ENCODE results near the gene DERL3. TPM values are rescaled to one million over a fixed set of nuclear protein-coding genes. Genes with fewer than 3 reads are reported as not detected.

Gene DERL3
- total RNA-seq, 2 experiments from 2014 or later = 4.0 to 5.9 TPM

DNA sequence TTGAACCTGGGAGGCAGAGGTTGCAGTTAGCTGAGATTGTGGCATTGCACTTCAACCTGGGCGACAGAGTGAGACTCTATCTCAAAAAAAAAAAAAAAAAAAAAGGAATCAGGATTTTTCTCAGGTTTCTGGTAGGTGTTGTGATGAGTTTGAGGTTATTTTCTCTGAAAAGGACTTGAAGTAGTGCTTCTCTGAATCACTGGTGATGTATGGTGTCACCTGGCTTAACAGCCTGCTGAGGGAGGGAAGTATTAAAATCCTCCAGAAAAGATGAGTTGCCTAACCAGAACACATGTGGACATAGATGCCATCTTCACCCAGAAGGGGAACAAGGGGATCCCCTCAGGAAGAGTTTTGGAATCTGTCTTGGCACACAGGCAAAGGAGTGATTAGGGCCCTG is 32.0 kb downstream of the DERL3 start:
- H3K27me3 Mint-ChIP-seq = no peaks in the 10 kb centered on the region
- no peak for DNase-seq
- no peak overlapping the region for H3K4me3 Mint-ChIP-seq
- no peaks in the 10 kb centered on the region for H3K4me1 Mint-ChIP-seq
- H3K36me3 Mint-ChIP-seq = peaks cover 3% of the 10 kb centered on the region
- H3K9me3 Mint-ChIP-seq = no peaks in the 10 kb centered on the region
- H3K27ac Mint-ChIP-seq = no peak overlapping the region

GRCh38 chr22:23804781-23805291 is 34.0 kb downstream of the DERL3 start:
- H3K27me3 Mint-ChIP-seq = no peaks in the 10 kb centered on the region
- no peak for DNase-seq
- no peak overlapping the region for H3K4me3 Mint-ChIP-seq
- no peaks in the 10 kb centered on the region for H3K4me1 Mint-ChIP-seq
- H3K36me3 Mint-ChIP-seq = peaks cover 8% of the 10 kb centered on the region
- H3K27ac Mint-ChIP-seq = no peak overlapping the region
- no peaks in the 10 kb centered on the region for H3K9me3 Mint-ChIP-seq

GRCh38 chr22:23803001-23803819 is 35.6 kb downstream of the DERL3 start:
- H3K4me1 Mint-ChIP-seq = no peaks in the 10 kb centered on the region
- peaks cover 8% of the 10 kb centered on the region for H3K36me3 Mint-ChIP-seq
- DNase-seq = no peak
- no peaks in the 10 kb centered on the region for H3K9me3 Mint-ChIP-seq
- H3K27ac Mint-ChIP-seq = no peak overlapping the region
- no peaks in the 10 kb centered on the region for H3K27me3 Mint-ChIP-seq
- no peak overlapping the region for H3K4me3 Mint-ChIP-seq

- Mint-ChIP-seq H3K27me3 (no peaks in the 10 kb centered on the region), H3K36me3 (peaks cover 11% of the 10 kb centered on the region), H3K27ac (no peak overlapping the region), H3K4me1 (no peaks in the 10 kb centered on the region), H3K9me3 (no peaks in the 10 kb centered on the region), H3K4me3 (no peak overlapping the region)
- no peak for DNase-seq
Observed at GRCh38 chr22:23801886-23802377, 36.9 kb downstream of the DERL3 start.

DNA sequence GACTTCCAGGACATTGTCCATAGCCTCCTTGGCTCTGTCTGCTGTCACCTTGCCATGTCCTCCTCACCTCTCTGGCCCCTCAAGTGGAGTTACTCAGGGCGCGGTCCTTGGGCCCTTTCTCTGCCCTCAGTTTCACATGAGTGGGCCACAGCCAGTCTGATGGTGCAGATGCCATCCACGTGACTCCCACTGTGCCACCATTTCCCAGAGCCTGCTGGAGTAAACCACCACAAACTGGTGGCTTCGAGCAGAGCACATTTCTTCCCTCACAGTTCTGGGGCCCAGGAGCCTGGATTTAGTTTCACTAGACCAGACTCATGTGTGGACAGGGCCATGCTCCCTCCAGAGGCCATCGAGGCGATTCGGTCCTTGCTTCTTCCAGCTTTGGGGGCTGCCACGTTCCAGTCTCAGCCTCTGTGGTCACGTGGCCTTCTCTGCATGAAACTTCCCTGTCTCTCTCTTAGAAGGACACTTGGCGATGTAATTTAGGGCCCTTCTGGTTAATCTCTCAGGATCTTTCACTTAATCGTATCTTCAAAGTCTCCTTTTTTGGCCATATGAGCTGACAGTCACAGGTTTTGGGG is 37.5 kb downstream of the DERL3 start:
- H3K36me3 Mint-ChIP-seq = peaks cover 16% of the 10 kb centered on the region
- no peak for DNase-seq
- no peaks in the 10 kb centered on the region for H3K4me1 Mint-ChIP-seq
- no peaks in the 10 kb centered on the region for H3K27me3 Mint-ChIP-seq
- no peaks in the 10 kb centered on the region for H3K9me3 Mint-ChIP-seq
- H3K4me3 Mint-ChIP-seq = no peak overlapping the region
- H3K27ac Mint-ChIP-seq = no peak overlapping the region

DNA sequence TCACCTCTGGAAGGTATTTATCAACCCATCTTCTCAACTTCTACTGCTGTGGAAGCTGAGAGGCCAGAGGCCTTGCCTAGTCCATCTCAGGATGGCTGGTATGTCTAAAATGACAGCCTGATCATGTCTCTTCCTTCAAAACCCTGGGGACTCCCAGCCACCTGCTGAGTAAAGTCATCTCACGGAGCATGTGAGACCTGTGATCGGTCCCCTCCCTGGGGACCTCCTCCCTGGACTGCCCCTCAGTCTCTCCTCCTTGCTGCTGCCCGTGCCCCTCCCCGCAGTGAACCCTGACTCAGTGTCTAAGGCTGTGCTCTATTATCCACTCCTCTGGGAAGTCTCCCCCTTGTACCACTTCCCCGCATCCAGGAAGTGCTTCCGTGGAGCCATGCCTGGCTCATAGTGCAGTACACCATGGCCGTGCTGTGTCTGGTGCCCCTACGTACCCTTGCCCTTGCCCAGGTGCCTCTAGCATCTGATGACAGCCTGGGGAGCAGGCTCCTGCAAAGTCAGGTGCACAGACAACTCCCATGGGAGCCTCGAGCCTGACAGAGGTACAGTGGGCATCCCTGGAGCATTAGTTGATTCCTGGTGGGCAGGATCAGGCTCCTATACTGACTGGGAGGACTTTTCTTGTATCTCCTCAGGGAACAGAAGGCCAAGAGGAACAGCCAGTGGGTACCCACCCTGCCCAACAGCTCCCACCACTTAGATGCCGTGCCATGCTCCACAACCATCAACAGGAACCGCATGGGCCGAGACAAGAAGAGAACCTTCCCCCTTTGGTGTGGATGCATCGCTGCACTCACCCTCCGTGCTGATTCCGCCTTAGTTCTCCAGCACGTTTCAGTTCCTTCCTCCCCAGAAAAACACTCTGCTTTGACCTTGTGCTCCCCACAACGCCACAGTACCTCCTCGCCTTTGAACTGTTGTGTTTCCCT is 38.2 kb downstream of the DERL3 start:
- H3K4me1 Mint-ChIP-seq = no peaks in the 10 kb centered on the region
- H3K27me3 Mint-ChIP-seq = no peaks in the 10 kb centered on the region
- peaks cover 18% of the 10 kb centered on the region for H3K36me3 Mint-ChIP-seq
- no peak for DNase-seq
- H3K4me3 Mint-ChIP-seq = no peak overlapping the region
- no peak overlapping the region for H3K27ac Mint-ChIP-seq
- no peaks in the 10 kb centered on the region for H3K9me3 Mint-ChIP-seq

- Mint-ChIP-seq H3K27ac (no peak overlapping the region), H3K9me3 (no peaks in the 10 kb centered on the region), H3K4me1 (peaks cover 14% of the 10 kb centered on the region), H3K4me3 (no peak overlapping the region), H3K27me3 (no peaks in the 10 kb centered on the region), H3K36me3 (peaks cover 19% of the 10 kb centered on the region)
- no peak for DNase-seq
Observed at GRCh38 chr22:23796461-23796860, 42.3 kb downstream of the DERL3 start.

GRCh38 chr22:23793326-23793725 is 45.5 kb downstream of the DERL3 start:
- peaks cover 20% of the 10 kb centered on the region for H3K4me1 Mint-ChIP-seq
- no peak for DNase-seq
- no peaks in the 10 kb centered on the region for H3K9me3 Mint-ChIP-seq
- H3K4me3 Mint-ChIP-seq = no peak overlapping the region
- H3K36me3 Mint-ChIP-seq = peaks cover 20% of the 10 kb centered on the region
- no peak overlapping the region for H3K27ac Mint-ChIP-seq
- no peaks in the 10 kb centered on the region for H3K27me3 Mint-ChIP-seq

GRCh38 chr22:23791738-23792645 is 46.8 kb downstream of the DERL3 start:
- H3K36me3 Mint-ChIP-seq = peaks cover 19% of the 10 kb centered on the region
- no peaks in the 10 kb centered on the region for H3K27me3 Mint-ChIP-seq
- no peaks in the 10 kb centered on the region for H3K9me3 Mint-ChIP-seq
- no peak overlapping the region for H3K4me3 Mint-ChIP-seq
- H3K4me1 Mint-ChIP-seq = peaks cover 26% of the 10 kb centered on the region
- no peak for DNase-seq
- H3K27ac Mint-ChIP-seq = peak overlapping the region; percentile 44

DNA sequence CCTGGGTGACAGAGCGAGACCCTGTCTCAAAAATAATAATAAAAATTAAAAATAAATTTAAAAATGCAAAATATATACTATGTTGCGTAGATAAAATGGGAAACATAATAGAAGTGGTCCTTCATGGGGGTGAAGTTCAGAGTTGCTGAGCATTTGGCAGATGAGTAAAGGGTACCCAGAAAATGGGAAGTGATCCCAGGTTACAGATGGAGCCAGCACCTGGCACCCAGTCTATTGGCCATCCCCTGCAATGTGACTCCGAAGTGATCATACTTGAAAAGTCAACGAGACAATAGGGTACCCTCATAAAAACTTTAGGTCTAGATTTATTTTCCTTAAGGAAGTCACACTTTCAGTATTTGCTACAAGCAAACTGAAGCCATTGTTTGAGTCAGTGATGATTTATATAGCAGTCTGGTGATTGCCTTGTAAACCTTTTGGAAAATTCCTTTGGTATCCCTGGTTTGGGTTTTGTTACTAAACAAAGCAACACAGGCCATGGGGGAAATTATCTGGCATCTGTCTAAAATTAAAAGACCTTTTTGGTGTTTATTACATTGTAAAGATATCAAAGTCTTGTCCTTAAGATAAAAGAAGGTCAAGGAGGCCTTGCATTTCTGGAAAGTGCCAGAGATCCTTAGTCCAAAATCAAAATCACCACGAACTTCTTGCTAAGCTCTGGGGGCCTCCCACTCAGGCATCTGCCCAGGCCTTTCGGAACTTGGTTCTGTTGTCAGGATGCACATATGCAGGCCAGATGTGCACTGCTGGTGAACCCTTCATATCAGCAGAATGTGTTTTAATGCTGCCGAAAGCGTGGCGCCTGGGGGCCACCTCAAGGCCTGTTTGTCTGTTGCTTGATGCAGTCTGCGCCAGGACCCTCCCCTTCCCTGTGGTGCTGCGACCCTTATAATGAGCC is 47.7 kb downstream of the DERL3 start:
- no peak for DNase-seq
- Mint-ChIP-seq H3K4me3 (no peak overlapping the region), H3K27me3 (no peaks in the 10 kb centered on the region), H3K9me3 (no peaks in the 10 kb centered on the region), H3K27ac (no peak overlapping the region), H3K36me3 (peaks cover 12% of the 10 kb centered on the region), H3K4me1 (peaks cover 30% of the 10 kb centered on the region)

GRCh38 chr22:23789638-23790037 is 49.2 kb downstream of the DERL3 start:
- Mint-ChIP-seq H3K27me3 (no peaks in the 10 kb centered on the region), H3K9me3 (no peaks in the 10 kb centered on the region), H3K36me3 (peaks cover 11% of the 10 kb centered on the region), H3K27ac (no peak overlapping the region), H3K4me3 (no peak overlapping the region), H3K4me1 (peaks cover 30% of the 10 kb centered on the region)
- DNase-seq = no peak

DNA sequence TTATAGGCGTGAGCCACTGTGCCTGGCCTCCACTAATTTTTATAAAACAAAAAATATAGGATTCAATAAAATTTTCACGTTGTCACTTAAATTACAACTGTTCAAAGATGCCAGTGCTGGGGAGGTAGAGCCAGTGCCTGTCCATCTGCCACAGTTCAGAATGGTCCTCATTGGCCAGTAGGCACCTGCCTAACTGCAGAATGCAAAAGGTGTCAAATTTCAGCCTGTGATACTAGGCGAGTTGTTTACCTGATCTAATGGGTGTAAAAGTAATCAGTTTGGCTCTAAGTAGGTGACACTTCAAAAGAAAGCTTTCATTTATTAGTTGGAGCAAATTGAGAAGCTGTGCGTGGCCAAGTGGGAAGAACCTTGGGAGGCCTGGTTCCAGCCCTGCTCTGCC is 49.7 kb downstream of the DERL3 start:
- Mint-ChIP-seq H3K27me3 (no peaks in the 10 kb centered on the region), H3K4me1 (peaks cover 34% of the 10 kb centered on the region), H3K9me3 (no peaks in the 10 kb centered on the region), H3K36me3 (peaks cover 11% of the 10 kb centered on the region), H3K4me3 (no peak overlapping the region), H3K27ac (no peak overlapping the region)
- no peak for DNase-seq

DNA sequence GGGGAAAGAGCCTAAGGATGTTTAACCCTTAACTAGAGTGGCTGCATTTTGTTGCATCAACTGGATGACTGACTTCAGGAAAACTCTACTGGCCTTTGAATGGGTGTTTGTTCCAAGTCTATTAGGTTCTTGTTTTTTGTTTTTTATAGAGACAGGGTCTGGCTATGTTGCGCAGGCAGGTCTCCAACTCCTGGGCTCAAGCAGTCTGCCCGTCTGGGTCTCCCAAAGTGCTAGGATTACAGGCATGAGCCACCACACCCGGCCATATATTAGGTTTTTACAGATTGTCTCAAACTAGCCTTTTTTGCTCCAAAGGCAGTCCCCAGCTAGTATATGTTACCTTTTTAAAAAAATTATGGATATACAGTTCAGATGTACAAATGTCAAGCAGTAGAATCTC is 50.9 kb downstream of the DERL3 start:
- no peak for DNase-seq
- Mint-ChIP-seq H3K36me3 (peaks cover 9% of the 10 kb centered on the region), H3K9me3 (no peaks in the 10 kb centered on the region), H3K27me3 (no peaks in the 10 kb centered on the region), H3K27ac (peak overlapping the region; percentile 88), H3K4me3 (peak overlapping the region; percentile 90), H3K4me1 (peaks cover 32% of the 10 kb centered on the region)

All from activated naive CD8-positive, alpha-beta T cell treated with anti-CD3 and anti-CD28 coated beads for 36 hours (primary cell).